Upper lobe of left lung (tissue), 6 donors: ENCODE results near the gene TBC1D8. TPM values are rescaled to one million over a fixed set of nuclear protein-coding genes. Genes with fewer than 3 reads are reported as not detected.

Experiments used
- ATAC-seq, 2 donors: fragments of 200-7000 bp; cut with Tn5 transposase; one replicate each; pipeline ENCODE4 v1.9.1; 2022; ENCODE audit warnings: mild to moderate bottlenecking in 2 of 2, moderate library complexity in 2 of 2; ENCODE audit not compliant: low FRiP score in 2 of 2
- DNase-seq, 2 donors: peaks; one replicate each; pipeline ENCODE4 v3.0.0-alpha.2; 2019 to 2020
- H3K27ac ChIP-seq, 4 donors: fragments of 200-600 bp; sonication (generic); one replicate each; pipeline ENCODE4 v1.5.1; 2016 to 2019
- H3K27me3 ChIP-seq, 4 donors: fragments of 200-600 bp; sonication (generic); one replicate each; pipeline ENCODE4 v1.5.1; 2017 to 2019
- H3K36me3 ChIP-seq, 4 donors: fragments of 200-600 bp; sonication (generic); one replicate each; pipeline ENCODE4 v1.5.1; 2016 to 2019
- H3K4me1 ChIP-seq, 4 donors: fragments of 200-600 bp; sonication (generic); one replicate each; pipeline ENCODE4 v1.5.1; 2018 to 2019
- H3K4me3 ChIP-seq, 4 donors: fragments of 200-600 bp; sonication (generic); one replicate each; pipeline ENCODE4 v1.5.1; 2017 to 2019; ENCODE audit warnings: mild to moderate bottlenecking in 2 of 4, moderate library complexity in 1 of 4
- H3K9me3 ChIP-seq, 4 donors: fragments of 200-600 bp; sonication (generic); one replicate each; pipeline ENCODE4 v1.5.1; 2018 to 2019
- EP300 ChIP-seq, 4 donors: sonication (generic); formaldehyde crosslinking; IDR thresholded peaks; one replicate each; pipeline ENCODE4 v1.5.1; 2017; ENCODE audit warnings: antibody characterized with exemption in 4 of 4, control low read depth in 2 of 4
- POLR2A ChIP-seq, 4 donors: fragments of 450-650 bp; IDR thresholded peaks; one replicate each; pipeline ENCODE4 v1.5.1; 2016 to 2017; ENCODE audit warnings: antibody characterized with exemption in 4 of 4, mild to moderate bottlenecking in 2 of 4
- POLR2AphosphoS5 ChIP-seq, 2 donors: sonication (generic); formaldehyde crosslinking; IDR thresholded peaks; one replicate each; pipeline ENCODE4 v1.5.1; 2017; ENCODE audit warnings: antibody characterized with exemption in 2 of 2
- WGBS, 2 donors: methylation state at CpG; one replicate each; pipeline ENCODE4 v1.1.5; 2017 to 2018; 5-methylcytosine and 5-hydroxymethylcytosine counted together
- total RNA-seq, 6 donors: library from RNA; depleted of rRNA in 4 of 6; stranded (reverse); fragments of >200 nt in 4 of 6; gene quantifications; one replicate each; pipeline versions ENCODE4 v1.1.0 to v1.2.1, GENCODE V29; 2016 to 2021
- TF ChIP-seq, protein P1 (sequence below), 6 experiments: fragments of 450-650 bp in 4 of 6; fragments of 200-600 bp in 2 of 6; sonication (generic) in 2 of 6; IDR thresholded peaks; one replicate each; pipeline ENCODE4 v1.5.1; 2016 to 2019; ENCODE audit warnings: antibody characterized with exemption in 6 of 6
- donor health status: DM: no; HTN: no; CAD: no; lungs with moderate emphysema.
- donor health status: DM: no; HTN: yes; CAD: no; lungs with severe emphysema.

TBC1D8 gene
- total RNA-seq, 6 donors from 2014 or later: 21.0 to 133 (median 56.8) TPM

DNA sequence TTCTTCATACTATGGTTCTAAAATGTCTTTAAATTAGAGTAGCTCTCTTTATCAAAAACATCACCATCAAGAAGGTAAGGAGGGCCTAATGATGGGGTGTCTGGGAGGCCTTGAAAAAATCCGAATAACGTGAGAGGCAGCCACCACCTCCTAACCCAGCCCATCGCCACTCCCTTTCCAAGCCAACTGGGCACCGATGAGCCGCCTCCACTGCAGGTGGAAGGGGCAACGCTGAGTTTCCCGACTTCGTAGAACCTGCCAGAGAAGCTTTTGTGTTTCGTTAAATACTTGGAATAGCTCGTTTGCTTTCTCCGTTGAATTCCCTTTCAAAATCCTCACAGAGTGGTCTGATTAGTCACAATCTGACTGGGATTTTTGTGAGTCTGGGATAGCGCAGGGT is 171.1 kb downstream of the TBC1D8 start:
- Histone ChIP-seq H3K36me3 (peaks cover 0 to 10% (median 4%) of the 10 kb centered on the region in 4 donors), H3K27ac (no peak overlapping the region)

DNA sequence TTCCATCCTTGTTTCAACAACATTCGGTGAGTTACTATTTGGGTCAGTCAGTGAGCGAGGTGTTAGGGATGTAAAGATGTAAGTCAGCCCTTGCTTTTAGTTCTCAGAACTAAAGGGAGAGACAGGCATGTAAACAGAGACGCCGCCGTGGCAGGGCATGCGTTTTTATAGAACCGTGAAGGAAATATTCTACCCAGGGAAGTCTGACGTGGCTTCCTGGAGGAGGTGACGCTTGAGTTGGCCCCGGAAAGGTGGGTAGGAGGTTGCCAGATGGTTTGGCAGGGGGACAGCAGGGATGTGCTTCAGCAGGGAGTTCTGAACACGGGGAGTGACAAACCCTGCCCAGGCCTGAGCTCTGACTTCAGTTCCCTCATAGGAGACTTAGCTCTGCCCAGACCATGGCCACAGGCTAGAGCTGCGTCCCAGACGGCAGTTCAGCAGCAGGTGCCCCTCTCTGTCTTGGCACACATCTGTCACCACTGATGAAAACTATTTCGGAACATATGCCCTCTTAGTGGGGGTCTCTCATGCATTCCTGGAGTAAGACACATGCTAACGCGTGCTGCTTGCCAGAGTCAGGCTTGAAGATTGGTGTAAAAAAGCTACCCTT is 172.5 kb downstream of the TBC1D8 start:
- ATAC-seq: no peak
- no peaks in the 10 kb centered on the region for H3K4me1 ChIP-seq
- 69 to 74% methylated on average over 15 to 16 of the region's 16 CpGs for WGBS, 2 donors

More for the DNA sequence above, 171.1 kb downstream of the TBC1D8 start:
- H3K4me1 ChIP-seq: no peaks in the 10 kb centered on the region
- DNase-seq (no peak), ATAC-seq (no peak)
- no peaks in the 10 kb centered on the region for H3K9me3 ChIP-seq
- no peak overlapping the region for H3K4me3 ChIP-seq
- TF ChIP-seq POLR2A (IDR thresholded peaks at IDR 0.05): no peak
- TF ChIP-seq, protein P1, sequence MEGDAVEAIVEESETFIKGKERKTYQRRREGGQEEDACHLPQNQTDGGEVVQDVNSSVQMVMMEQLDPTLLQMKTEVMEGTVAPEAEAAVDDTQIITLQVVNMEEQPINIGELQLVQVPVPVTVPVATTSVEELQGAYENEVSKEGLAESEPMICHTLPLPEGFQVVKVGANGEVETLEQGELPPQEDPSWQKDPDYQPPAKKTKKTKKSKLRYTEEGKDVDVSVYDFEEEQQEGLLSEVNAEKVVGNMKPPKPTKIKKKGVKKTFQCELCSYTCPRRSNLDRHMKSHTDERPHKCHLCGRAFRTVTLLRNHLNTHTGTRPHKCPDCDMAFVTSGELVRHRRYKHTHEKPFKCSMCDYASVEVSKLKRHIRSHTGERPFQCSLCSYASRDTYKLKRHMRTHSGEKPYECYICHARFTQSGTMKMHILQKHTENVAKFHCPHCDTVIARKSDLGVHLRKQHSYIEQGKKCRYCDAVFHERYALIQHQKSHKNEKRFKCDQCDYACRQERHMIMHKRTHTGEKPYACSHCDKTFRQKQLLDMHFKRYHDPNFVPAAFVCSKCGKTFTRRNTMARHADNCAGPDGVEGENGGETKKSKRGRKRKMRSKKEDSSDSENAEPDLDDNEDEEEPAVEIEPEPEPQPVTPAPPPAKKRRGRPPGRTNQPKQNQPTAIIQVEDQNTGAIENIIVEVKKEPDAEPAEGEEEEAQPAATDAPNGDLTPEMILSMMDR (IDR thresholded peaks at IDR 0.05): no peak
- no peak for TF ChIP-seq POLR2AphosphoS5 (IDR thresholded peaks at IDR 0.05)
- TF ChIP-seq EP300 (IDR thresholded peaks at IDR 0.05): no peak
- 96 to 97% methylated on average over 12 of the region's 12 CpGs for WGBS, 2 donors
- no peaks in the 10 kb centered on the region for H3K27me3 ChIP-seq

DNA sequence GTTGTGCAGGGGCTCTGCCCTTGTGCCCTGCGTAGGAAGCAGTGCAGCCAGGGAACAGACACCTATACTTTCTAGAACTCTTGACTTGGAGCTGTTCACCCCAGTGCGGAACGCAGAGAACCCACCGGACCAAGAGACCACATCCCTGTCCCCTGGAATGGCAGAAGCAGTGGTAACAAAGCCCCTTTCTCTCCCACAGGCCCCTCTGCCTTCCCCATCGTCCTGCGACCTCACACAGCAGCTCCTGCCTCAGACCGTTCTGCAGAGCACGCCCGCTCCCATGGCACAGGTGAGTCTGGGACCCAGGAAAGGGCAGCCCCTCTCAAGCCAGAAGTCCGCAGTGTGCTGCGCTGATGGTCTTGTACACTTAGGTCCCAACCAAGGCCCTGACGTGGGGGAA is 173.7 kb downstream of the TBC1D8 start:
- ATAC-seq (no peak), DNase-seq (no peak)
- Histone ChIP-seq H3K27me3 (no peaks in the 10 kb centered on the region), H3K27ac (no peak overlapping the region), H3K4me1 (no peaks in the 10 kb centered on the region), H3K9me3 (no peaks in the 10 kb centered on the region), H3K36me3 (peaks cover 0 to 19% (median 4%) of the 10 kb centered on the region in 4 donors), H3K4me3 (no peak overlapping the region)
- TF ChIP-seq POLR2AphosphoS5 (IDR thresholded peaks at IDR 0.05): no peak
- TF ChIP-seq POLR2A (IDR thresholded peaks at IDR 0.05): no peak
- TF ChIP-seq EP300 (IDR thresholded peaks at IDR 0.05): no peak
- TF ChIP-seq, protein P1 (IDR thresholded peaks at IDR 0.05): no peak
- WGBS, 2 donors: 90 to 93% methylated on average over 6 to 12 of the region's 12 CpGs

More for the DNA sequence above, 172.5 kb downstream of the TBC1D8 start:
- H3K27me3 ChIP-seq: no peaks in the 10 kb centered on the region
- DNase-seq: no peak
- no peak overlapping the region for H3K27ac ChIP-seq
- H3K36me3 ChIP-seq: peaks cover 0 to 18% (median 5%) of the 10 kb centered on the region in 4 donors
- H3K4me3 ChIP-seq: no peak overlapping the region
- TF ChIP-seq, protein P1 (IDR thresholded peaks at IDR 0.05): no peak
- TF ChIP-seq POLR2A (IDR thresholded peaks at IDR 0.05) (no peak), EP300 (IDR thresholded peaks at IDR 0.05) (no peak), POLR2AphosphoS5 (IDR thresholded peaks at IDR 0.05) (no peak)
- no peaks in the 10 kb centered on the region for H3K9me3 ChIP-seq

DNA sequence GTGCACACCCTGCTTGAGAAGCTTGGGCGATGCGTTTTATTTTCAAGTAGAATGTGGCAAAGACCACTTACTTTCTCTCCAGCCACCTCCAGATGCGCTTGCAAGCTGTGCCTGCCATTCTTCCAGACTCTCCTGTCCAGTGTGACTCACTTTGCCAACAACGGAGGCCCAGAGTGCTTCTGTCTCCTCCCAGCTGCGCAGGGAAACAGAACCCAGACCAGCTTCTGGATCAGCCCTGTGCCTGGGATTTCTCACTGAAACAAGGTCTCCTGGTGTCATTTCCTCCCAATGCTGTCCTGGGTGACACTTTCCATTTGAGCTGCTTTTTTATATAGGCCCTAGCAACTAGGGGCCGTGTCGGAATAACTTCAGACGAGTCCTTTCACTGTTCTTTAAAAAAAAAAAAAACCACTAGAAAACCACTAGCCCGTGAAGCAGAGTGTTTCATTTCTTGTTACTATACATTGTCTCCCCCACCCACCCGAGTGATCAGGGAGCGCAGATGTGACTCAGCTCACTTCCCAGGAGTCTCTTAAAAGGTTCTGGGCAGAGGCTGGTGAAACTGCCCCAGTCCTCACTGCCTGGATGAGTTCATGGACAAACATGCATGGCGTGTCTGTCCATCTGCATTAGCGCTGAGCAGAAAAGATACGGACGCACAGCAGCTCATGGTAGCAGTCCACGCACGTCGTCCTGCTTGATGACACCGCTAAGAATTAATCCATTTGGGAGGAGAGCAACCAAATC is 174.4 kb downstream of the TBC1D8 start:
- H3K9me3 ChIP-seq: no peaks in the 10 kb centered on the region
- no peaks in the 10 kb centered on the region for H3K4me1 ChIP-seq
- H3K36me3 ChIP-seq: peaks cover 0 to 21% (median 2%) of the 10 kb centered on the region in 4 donors
- H3K27ac ChIP-seq: no peak overlapping the region
- H3K4me3 ChIP-seq: no peak overlapping the region
- ATAC-seq (no peak), DNase-seq (no peak)
- no peaks in the 10 kb centered on the region for H3K27me3 ChIP-seq
- TF ChIP-seq, protein P1 (IDR thresholded peaks at IDR 0.05): no peak
- no peak for TF ChIP-seq POLR2A (IDR thresholded peaks at IDR 0.05)
- TF ChIP-seq POLR2AphosphoS5 (IDR thresholded peaks at IDR 0.05): no peak
- TF ChIP-seq EP300 (IDR thresholded peaks at IDR 0.05): no peak
- WGBS, 2 donors: 88 to 89% methylated on average over 19 of the region's 19 CpGs
